ENCODE data around the gene MOV10L1.

MOV10L1 gene

GRCh38 chr22:50210378-50211139 is 120.8 kb downstream of the MOV10L1 start:
- H3K4me1 ChIP-seq (ENCODE audit: insufficient read depth, low read length, severe bottlenecking), result peaks cover 20% of the 10 kb centered on the region
- H3K9ac ChIP-seq (ENCODE audit: low read length), result no peak overlapping the region
- H3K27ac ChIP-seq (ENCODE audit: low read depth, low read length, poor library complexity, severe bottlenecking), result no peak overlapping the region
- no peak overlapping the region for H2AFZ ChIP-seq (ENCODE audit: low read length)
- peaks cover 7% of the 10 kb centered on the region for H3K79me2 ChIP-seq (ENCODE audit: insufficient read depth, low read length)
- peaks cover 83% of the 10 kb centered on the region for H3K36me3 ChIP-seq (ENCODE audit: insufficient read depth, low read length)
- no peaks in the 10 kb centered on the region for H3F3A ChIP-seq (ENCODE audit: insufficient read depth, low read length)
- H3K4me2 ChIP-seq (ENCODE audit: low read length), result no peak overlapping the region
- H4K20me1 ChIP-seq (ENCODE audit: insufficient read depth, low read length), result no peaks in the 10 kb centered on the region
- no peak overlapping the region for H3K4me3 ChIP-seq (ENCODE audit: low read depth, low read length, poor library complexity, severe bottlenecking)
- TF ChIP-seq CTCF (IDR thresholded peaks at IDR 0.05; ENCODE audit: low read length), result no peak
- no peak for TF ChIP-seq EZH2 (IDR thresholded peaks at IDR 0.05; ENCODE audit: borderline replicate concordance, low read length)
- no peaks in the 10 kb centered on the region for H3K9me3 ChIP-seq (ENCODE audit: low read length)
- no peaks in the 10 kb centered on the region for H3K9me2 ChIP-seq (ENCODE audit: low read depth, low read length)
- H3K27me3 ChIP-seq (ENCODE audit: insufficient read depth, low read length), result no peaks in the 10 kb centered on the region

GRCh38 chr22:50211147-50211546 is 121.3 kb downstream of the MOV10L1 start:
- Histone ChIP-seq H3K9me2 (ENCODE audit: low read depth, low read length) (no peaks in the 10 kb centered on the region), H3K9ac (ENCODE audit: low read length) (no peak overlapping the region), H3K4me3 (ENCODE audit: low read depth, low read length, poor library complexity, severe bottlenecking) (no peak overlapping the region), H3K79me2 (ENCODE audit: insufficient read depth, low read length) (peaks cover 7% of the 10 kb centered on the region), H2AFZ (ENCODE audit: low read length) (no peak overlapping the region), H3K9me3 (ENCODE audit: low read length) (no peaks in the 10 kb centered on the region), H4K20me1 (ENCODE audit: insufficient read depth, low read length) (no peaks in the 10 kb centered on the region), H3F3A (ENCODE audit: insufficient read depth, low read length) (no peaks in the 10 kb centered on the region), H3K4me2 (ENCODE audit: low read length) (no peak overlapping the region), H3K36me3 (ENCODE audit: insufficient read depth, low read length) (peaks cover 86% of the 10 kb centered on the region), H3K27ac (ENCODE audit: low read depth, low read length, poor library complexity, severe bottlenecking) (no peak overlapping the region), H3K27me3 (ENCODE audit: insufficient read depth, low read length) (no peaks in the 10 kb centered on the region), H3K4me1 (ENCODE audit: insufficient read depth, low read length, severe bottlenecking) (peaks cover 16% of the 10 kb centered on the region)
- TF ChIP-seq CTCF (IDR thresholded peaks at IDR 0.05; ENCODE audit: low read length), result no peak
- no peak for TF ChIP-seq EZH2 (IDR thresholded peaks at IDR 0.05; ENCODE audit: borderline replicate concordance, low read length)
